ENCODE results near the gene GRHL1. TPM values are rescaled to one million over a fixed set of nuclear protein-coding genes. Genes with fewer than 3 reads are reported as not detected.

The GRHL1 gene
- total and polyA plus RNA-seq, 9 of the 15 experiments (the other 6 are each of a cell fraction or from before 2014, with no cell fraction given): 1.7 to 6.1 (median 4.7) TPM

- Histone ChIP-seq H2AFZ (ENCODE audit: low read depth, low read length) (peak overlapping the region; percentile 67), H3K36me3 (ENCODE audit: control insufficient read depth, insufficient read depth, low read length) (no peaks in the 10 kb centered on the region), H3K27me3 (ENCODE audit: control insufficient read depth in 2 of 2, insufficient read depth in 2 of 2, low read length in 2 of 2) (peaks cover 6 to 10% of the 10 kb centered on the region in 2 experiments; a peak in 1 of 5 replicates), H3K4me3 (no peak overlapping the region), H3K9me1 (ENCODE audit: control insufficient read depth, insufficient read depth, low read length) (peaks cover 3% of the 10 kb centered on the region), H3K79me2 (ENCODE audit: control insufficient read depth, insufficient read depth, low read length) (no peaks in the 10 kb centered on the region), H3K27ac (ENCODE audit: extremely low read depth, low read depth, low read length) (no peak overlapping the region), H3K9ac (ENCODE audit: insufficient read depth in 1 of 2, low read depth in 2 of 2, low read length in 2 of 2) (peak overlapping the region in 1 of 2 experiments; percentile 62; a peak in 1 of 4 replicates), H3K4me2 (ENCODE audit: insufficient read depth, low read length) (peak overlapping the region; percentile 20; the same call in 1 of the 2 replicates), H4K20me1 (replicated peaks; ENCODE audit: control insufficient read depth, insufficient read depth, low read length) (no peaks in the 10 kb centered on the region), H3K9me3 (replicated peaks; ENCODE audit: control insufficient read depth, insufficient read depth, low read depth, low read length) (no peaks in the 10 kb centered on the region), H3K4me1 (replicated peaks in 1 of 2; ENCODE audit: control insufficient read depth in 2 of 2, insufficient read depth in 2 of 2, low read length in 2 of 2) (peaks cover 11 to 18% of the 10 kb centered on the region in 2 experiments; a peak in 4 of 5 replicates)
- ChIA-PET POLR2A (interaction anchor here (0.5 to 0.8 kb wide), 4 partner anchors 27 to 1423 kb away, joined by 3 to 5 read pairs (median 3); partner anchors contain the start of gene ADAM17), CTCF (ENCODE audit: low intra/inter-chr PET ratio) (no interaction called here)
- peak; percentile 78 for FAIRE-seq
- 33% methylated on average over 13 of the region's 13 CpGs for WGBS (ENCODE audit: insufficient coverage, low coverage, missing lambda C conversion rate)
- intact Hi-C loops (cut with micrococcal nuclease): no loop called here
- BruUV-seq (replicated peaks): no TSS peak
- ATAC-seq: peak; percentile 69
- in situ Hi-C loops (cut with MboI): no loop called here
- peak; percentile 32 to 52 (median 43) for DNase-seq (ENCODE audit: extremely low read depth in 1 of 4, low spot score in 3 of 4)
- TF ChIP-seq ZNF766 (CRISPR knock-in tag; conservative IDR thresholded peaks at IDR 0.05) (no peak), THRAP3 (IDR thresholded peaks at IDR 0.05; ENCODE audit: borderline replicate concordance) (no peak), ZNF449 (CRISPR knock-in tag; IDR thresholded peaks at IDR 0.05) (no peak), RCOR1 (IDR thresholded peaks at IDR 0.05; ENCODE audit: borderline replicate concordance in 1 of 2, low read depth in 2 of 2, low read length in 2 of 2) (peak in 1 of 2 experiments; percentile 38; a peak in 1 of 4 replicates), HDAC2 (IDR thresholded peaks at IDR 0.05) (0 out of 2 replicates have a peak, but pooled peaks have one; percentile 36), ZBTB7A (IDR thresholded peaks at IDR 0.05; ENCODE audit: borderline replicate concordance, control insufficient read depth, low read depth, low read length) (0 out of 2 replicates have a peak, but pooled peaks have one; percentile 44), PRMT5 (CRISPR knock-in tag; IDR thresholded peaks at IDR 0.05) (no peak), PML (IDR thresholded peaks at IDR 0.05; ENCODE audit: low read length) (no peak), HOXB6 (CRISPR knock-in tag; IDR thresholded peaks at IDR 0.05; ENCODE audit: borderline replicate concordance) (no peak), KDM4B (IDR thresholded peaks at IDR 0.05; ENCODE audit: borderline replicate concordance in 2 of 2, low read depth in 1 of 2) (no peak), MITF (IDR thresholded peaks at IDR 0.05) (no peak), DDX20 (tag; IDR thresholded peaks at IDR 0.05; ENCODE audit: low read depth) (no peak), RNF2 (IDR thresholded peaks at IDR 0.05) (no peak), TRIM28 (IDR thresholded peaks at IDR 0.05) (no peak), POLR2G (IDR thresholded peaks at IDR 0.05; ENCODE audit: low read depth, low read length) (no peak), HDAC1 (IDR thresholded peaks at IDR 0.05) (peak in 1 of 2 experiments; percentile 54; a peak in 2 of 4 replicates), FOXK2 (conservative IDR thresholded peaks at IDR 0.05 in 1 of 2, IDR thresholded peaks at IDR 0.05 in 1 of 2; ENCODE audit: low read depth in 2 of 2) (no peak)
- TF ChIP-seq, protein P1, sequence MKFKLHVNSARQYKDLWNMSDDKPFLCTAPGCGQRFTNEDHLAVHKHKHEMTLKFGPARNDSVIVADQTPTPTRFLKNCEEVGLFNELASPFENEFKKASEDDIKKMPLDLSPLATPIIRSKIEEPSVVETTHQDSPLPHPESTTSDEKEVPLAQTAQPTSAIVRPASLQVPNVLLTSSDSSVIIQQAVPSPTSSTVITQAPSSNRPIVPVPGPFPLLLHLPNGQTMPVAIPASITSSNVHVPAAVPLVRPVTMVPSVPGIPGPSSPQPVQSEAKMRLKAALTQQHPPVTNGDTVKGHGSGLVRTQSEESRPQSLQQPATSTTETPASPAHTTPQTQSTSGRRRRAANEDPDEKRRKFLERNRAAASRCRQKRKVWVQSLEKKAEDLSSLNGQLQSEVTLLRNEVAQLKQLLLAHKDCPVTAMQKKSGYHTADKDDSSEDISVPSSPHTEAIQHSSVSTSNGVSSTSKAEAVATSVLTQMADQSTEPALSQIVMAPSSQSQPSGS (CRISPR knock-in tag; IDR thresholded peaks at IDR 0.05): no peak
Observed at GRCh38 chr2:9941196-9941995, 10.1 kb upstream of the GRHL1 start.

Data from K562 (cell line).